HCT116 (cell line): ENCODE results near the gene THSD4. TPM values are rescaled to one million over a fixed set of nuclear protein-coding genes. Genes with fewer than 3 reads are reported as not detected.

Source experiments
- ATAC-seq: fragments of 200-7000 bp; cut with Tn5 transposase; 2 replicates; pipeline ENCODE4 v1.9.1; 2020; ENCODE audit warnings: mild to moderate bottlenecking, moderate library complexity
- BruUV-seq: library from RNA; stranded (reverse); fragments of 400-500 nt; replicated peaks from 2 replicates; lab custom pipeline; 2021; lab: Mats Ljungman, UMichigan
- CTCF ChIA-PET: fragments of 300-600 bp; sonication (Branson Sonifier 250); formaldehyde crosslinking; loops from one replicate; lab custom pipeline; 2021; ENCODE audit warnings: antibody characterized with exemption; lab: Charles Lee
- POLR2A ChIA-PET: fragments of 300-600, 350-600 bp; sonication (Branson Sonifier 250); formaldehyde crosslinking; loops from one replicate; lab custom pipeline; 2021; ENCODE audit warnings: antibody characterized with exemption; lab: Charles Lee
- RAD21 ChIA-PET, 2 experiments: fragments of 300-600 bp; sonication (Branson Sonifier 250); formaldehyde crosslinking; loops; one replicate each; lab custom pipeline; 2023; ENCODE audit warnings: low total read pairs in 2 of 2; ENCODE audit not compliant: uncharacterized antibody in 2 of 2, unreplicated experiment in 2 of 2, low non-redundant PET in 1 of 2; lab: Charles Lee
- DNase-seq: peaks from one replicate; pipeline ENCODE4 v3.0.0-alpha.2; 2010; ENCODE audit warnings: low read depth, low spot score
- H2AFZ ChIP-seq: fragments of 200-600 bp; shearing (Covaris generic), sonication (generic); 2 replicates; pipeline ENCODE4 v1.6.1; 2017; ENCODE audit warnings: low read depth, mixed run types, mixed read lengths, antibody characterized with exemption, low read length; ENCODE audit not compliant: poor library complexity, severe bottlenecking
- H3K27ac ChIP-seq: 2 replicates; pipeline ENCODE4 v1.5.1; 2012; ENCODE audit warnings: low read depth, low read length
- H3K27me3 ChIP-seq: fragments of 200-600 bp; sonication (generic); 2 replicates; pipeline ENCODE4 v1.6.1; 2016; ENCODE audit warnings: mixed run types, low read length, mixed read lengths; ENCODE audit not compliant: insufficient read depth
- H3K36me3 ChIP-seq, 2 experiments: fragments of 200-500 bp in 1 of 2; fragments of 200-600 bp in 1 of 2; sonication (Bioruptor generic) in 1 of 2; sonication (generic) in 1 of 2; 2 replicates each; pipeline versions ENCODE4 v1.5.1 to v1.6.1; 2014 to 2016; ENCODE audit warnings: low read length in 2 of 2, inconsistent platforms in 1 of 2, mixed read lengths in 1 of 2, mixed run types in 1 of 2; ENCODE audit not compliant: insufficient read depth in 2 of 2, control insufficient read depth in 1 of 2
- H3K4me1 ChIP-seq, 2 experiments: fragments of 200-600 bp in 1 of 2; sonication (generic) in 1 of 2; 2 replicates each; pipeline versions ENCODE4 v1.5.1 to v1.6.1; 2012 to 2017; ENCODE audit warnings: low read length in 2 of 2, inconsistent platforms in 1 of 2, mild to moderate bottlenecking in 1 of 2, mixed read lengths in 1 of 2, mixed run types in 1 of 2, moderate library complexity in 1 of 2; ENCODE audit not compliant: insufficient read depth in 2 of 2, control insufficient read depth in 1 of 2
- H3K4me2 ChIP-seq: fragments of 200-600 bp; sonication (generic); 2 replicates; pipeline ENCODE4 v1.6.1; 2017; ENCODE audit warnings: mixed run types, low read length, mixed read lengths
- H3K4me3 ChIP-seq, 2 experiments: fragments of 200-600 bp in 1 of 2; sonication (generic) in 1 of 2; replicated peaks in 1 of 2; 2 replicates each; pipeline ENCODE4 v1.5.1; 2011 to 2016; ENCODE audit warnings: low read length in 2 of 2, control low read depth in 1 of 2, low read depth in 1 of 2, mild to moderate bottlenecking in 1 of 2, mixed read lengths in 1 of 2, mixed run types in 1 of 2
- H3K79me2 ChIP-seq: fragments of 200-600 bp; sonication (generic); 2 replicates; pipeline ENCODE4 v1.6.1; 2017; ENCODE audit warnings: mild to moderate bottlenecking, mixed run types, low read length, moderate library complexity, mixed read lengths; ENCODE audit not compliant: insufficient read depth
- H3K9ac ChIP-seq: fragments of 200-600 bp; sonication (generic); 2 replicates; pipeline ENCODE4 v1.6.1; 2016; ENCODE audit warnings: low read length, mixed read lengths
- H3K9me2 ChIP-seq: fragments of 200-600 bp; sonication (generic), shearing (Covaris generic); 2 replicates; pipeline ENCODE4 v1.6.1; 2017; ENCODE audit warnings: mixed run types, mild to moderate bottlenecking, moderate library complexity; ENCODE audit not compliant: insufficient read depth
- H3K9me3 ChIP-seq, 2 experiments: fragments of 200-500 bp in 1 of 2; fragments of 200-600 bp in 1 of 2; sonication (Bioruptor generic) in 1 of 2; sonication (generic) in 1 of 2; 2 replicates each; pipeline ENCODE4 v1.6.1; 2014 to 2017; ENCODE audit warnings: low read length in 2 of 2, mixed read lengths in 2 of 2, inconsistent platforms in 1 of 2, low read depth in 1 of 2, mild to moderate bottlenecking in 1 of 2, mixed run types in 1 of 2, moderate library complexity in 1 of 2; ENCODE audit not compliant: control insufficient read depth in 1 of 2, insufficient read depth in 1 of 2
- H4K20me1 ChIP-seq: fragments of 200-600 bp; sonication (generic), shearing (Covaris generic); 2 replicates; pipeline ENCODE4 v1.6.1; 2017; ENCODE audit warnings: mixed run types, mild to moderate bottlenecking, moderate library complexity; ENCODE audit not compliant: insufficient read depth
- CBX3 ChIP-seq: IDR thresholded peaks from 2 replicates; pipeline ENCODE4 v1.6.1; 2012; ENCODE audit warnings: low read depth
- CEBPB ChIP-seq: IDR thresholded peaks from 2 replicates; pipeline ENCODE4 v1.6.1; 2012; ENCODE audit warnings: low read depth
- CTCF ChIP-seq, 3 experiments: fragments of 200-600 bp in 1 of 3; sonication (generic) in 1 of 3; IDR thresholded peaks in 2 of 3; conservative IDR thresholded peaks in 1 of 3; 2 replicates each; pipeline ENCODE4 v1.5.1; 2012 to 2017; ENCODE audit warnings: low read depth in 2 of 3, low read length in 2 of 3, antibody characterized with exemption in 1 of 3, borderline replicate concordance in 1 of 3, control low read depth in 1 of 3, mild to moderate bottlenecking in 1 of 3, mixed read lengths in 1 of 3, mixed run types in 1 of 3, moderate library complexity in 1 of 3; ENCODE audit not compliant: insufficient read depth in 1 of 3
- EGR1 ChIP-seq: IDR thresholded peaks from 2 replicates; pipeline ENCODE4 v1.6.1; 2012; ENCODE audit warnings: low read depth
- ELF1 ChIP-seq: IDR thresholded peaks from 2 replicates; pipeline ENCODE4 v1.6.1; 2012; ENCODE audit warnings: low read depth, borderline replicate concordance
- EZH2 ChIP-seq: fragments of 200-600 bp; sonication (generic); IDR thresholded peaks from 2 replicates; pipeline ENCODE4 v1.6.1; 2017; ENCODE audit warnings: antibody characterized with exemption, mixed run types
- JUND ChIP-seq: IDR thresholded peaks from 2 replicates; pipeline ENCODE4 v1.6.1; 2012
- MAX ChIP-seq: IDR thresholded peaks from 2 replicates; pipeline ENCODE4 v1.6.1; 2012
- RAD21 ChIP-seq: IDR thresholded peaks from 2 replicates; pipeline ENCODE4 v1.6.1; 2012; ENCODE audit warnings: low read depth, mild to moderate bottlenecking
- REST ChIP-seq: IDR thresholded peaks from 2 replicates; pipeline ENCODE4 v1.6.1; 2012; ENCODE audit warnings: low read depth
- SP1 ChIP-seq: IDR thresholded peaks from 2 replicates; pipeline ENCODE4 v1.6.1; 2012; ENCODE audit warnings: low read depth
- TCF7L2 ChIP-seq: IDR thresholded peaks from 2 replicates; pipeline ENCODE4 v1.7.0; 2011; ENCODE audit warnings: borderline replicate concordance, inconsistent platforms; ENCODE audit not compliant: insufficient read depth, insufficient read length; ENCODE audit errors: extremely low read depth
- ZBTB33 ChIP-seq: IDR thresholded peaks from 2 replicates; pipeline ENCODE4 v1.6.1; 2011; ENCODE audit warnings: mild to moderate bottlenecking, low read length, moderate library complexity; ENCODE audit not compliant: insufficient replicate concordance; ENCODE audit errors: extremely low read depth
- ZFX ChIP-seq: fragments of 450-650 bp; IDR thresholded peaks from 2 replicates; pipeline ENCODE4 v1.6.1; 2017
- ZNF274 ChIP-seq: fragments of 200-500 bp; sonication (Bioruptor generic); IDR thresholded peaks from 2 replicates; pipeline ENCODE4 v1.6.1; 2014; ENCODE audit warnings: mild to moderate bottlenecking, low read depth, low read length, inconsistent platforms
- intact Hi-C: fragments of 100-400 bp; cut with micrococcal nuclease; formaldehyde crosslinking; loops from 2 replicates; pipeline ENCODE4 v1.10.0; 2022
- total RNA-seq: library from RNA; stranded (reverse); gene quantifications from one replicate; pipeline ENCODE4 v1.2.1, GENCODE V29; 2021; ENCODE audit not compliant: unreplicated experiment

The THSD4 gene
- total RNA-seq, 1 experiment from 2014 or later = 30.5 TPM

GRCh38 chr15:71386448-71387236 is 271.4 kb downstream of the THSD4 start:
- ATAC-seq (no peak), DNase-seq (no peak)
- no peak overlapping the region for H3K4me3 ChIP-seq
- H3K4me1 ChIP-seq = peaks cover 11 to 17% of the 10 kb centered on the region in 2 experiments
- H3K9me3 ChIP-seq = no peaks in the 10 kb centered on the region
- ChIA-PET POLR2A (interaction anchor here (1.3 kb wide), 1 partner anchor 48 kb away, joined by 3 read pairs; no protein-coding TSS in a partner anchor), CTCF (interaction anchor here (0.8 to 4.2 kb wide), 13 partner anchors 9 to 375 kb away, joined by 3 to 48 read pairs (median 4); no protein-coding TSS in a partner anchor), RAD21 (interaction anchor here (0.8 to 1.5 kb wide), 3 partner anchors 54 to 55 kb away, joined by 3 to 5 read pairs (median 3); no protein-coding TSS in a partner anchor)
- H3K9ac ChIP-seq = no peak overlapping the region
- H3K36me3 ChIP-seq = no peaks in the 10 kb centered on the region
- H2AFZ ChIP-seq = no peak overlapping the region
- H4K20me1 ChIP-seq = no peaks in the 10 kb centered on the region
- BruUV-seq = no TSS peak
- no peaks in the 10 kb centered on the region for H3K27me3 ChIP-seq
- no peaks in the 10 kb centered on the region for H3K9me2 ChIP-seq
- TF ChIP-seq REST = no peak
- no peak for TF ChIP-seq TCF7L2
- TF ChIP-seq CBX3 = no peak
- TF ChIP-seq SP1 = no peak
- no peak for TF ChIP-seq ELF1
- no peak for TF ChIP-seq JUND
- TF ChIP-seq ZNF274 = no peak
- TF ChIP-seq CTCF (IDR thresholded peaks at IDR 0.05 in 2 of 3, conservative IDR thresholded peaks at IDR 0.05 in 1 of 3; ENCODE audit: borderline replicate concordance in 1 of 3, insufficient read depth in 1 of 3, low read depth in 2 of 3, low read length in 2 of 3) = peak; percentile 12 to 49 (median 46); a peak in 4 of 6 replicates
- no peak for TF ChIP-seq EZH2
- TF ChIP-seq ZFX = no peak
- no peak for TF ChIP-seq ZBTB33
- no peak for TF ChIP-seq CEBPB
- TF ChIP-seq MAX = no peak
- no peak for TF ChIP-seq EGR1
- peak; percentile 67 for TF ChIP-seq RAD21
- H3K79me2 ChIP-seq = no peaks in the 10 kb centered on the region
- no peak overlapping the region for H3K4me2 ChIP-seq
- no peak overlapping the region for H3K27ac ChIP-seq
- intact Hi-C loops = loop anchor here (1.0 to 10.0 kb wide), 4 partner anchors 54 to 418 kb away; no protein-coding TSS in a partner anchor
